GM12878 (cell line): ENCODE results near the gene OLFML3. TPM values are rescaled to one million over a fixed set of nuclear protein-coding genes. Genes with fewer than 3 reads are reported as not detected.

Experiments used
- ATAC-seq: fragments of 200-7000 bp; cut with Tn5 transposase; 3 replicates; pipeline ENCODE4 v1.9.1; 2020; ENCODE audit warnings: mild to moderate bottlenecking, moderate library complexity
- BruUV-seq: library from RNA; stranded (reverse); fragments of 400-500 nt; replicated peaks from 2 replicates; lab custom pipeline; 2021; lab: Mats Ljungman, UMichigan
- CTCF ChIA-PET: fragments of 300-600 bp; sonication (Branson Sonifier 250); formaldehyde crosslinking; extraction: SDS; loops from one replicate; lab custom pipeline; 2021; ENCODE audit warnings: inconsistent platforms; lab: Yijun Ruan, JAX
- POLR2A ChIA-PET: fragments of 350-600 bp; formaldehyde crosslinking; extraction: SDS; loops from one replicate; lab custom pipeline; 2021; ENCODE audit warnings: inconsistent platforms; lab: Charles Lee
- RAD21 ChIA-PET: fragments of 300-600 bp; sonication (Branson Sonifier 250); formaldehyde crosslinking; loops from one replicate; lab custom pipeline; 2023; ENCODE audit warnings: antibody characterized with exemption; ENCODE audit not compliant: unreplicated experiment; lab: Charles Lee
- SMC1A ChIA-PET: fragments of 300-600 bp; sonication (Branson Sonifier 250); formaldehyde crosslinking; loops from one replicate; lab custom pipeline; 2023; ENCODE audit not compliant: unreplicated experiment, uncharacterized antibody; lab: Charles Lee
- DNase-seq: peaks from one replicate; pipeline ENCODE4 v3.0.0-alpha.2; 2011; ENCODE audit warnings: low read depth, low spot score
- FAIRE-seq: peaks from 3 replicates; lab custom pipeline; 2011; peaks lifted over from hg19 to GRCh38; lab: Jason Lieb, UNC
- H2AFZ ChIP-seq: 2 replicates; pipeline ENCODE4 v1.6.0; 2011; ENCODE audit warnings: low read depth, low read length, control low read depth; ENCODE audit not compliant: control insufficient read depth
- H3K27ac ChIP-seq: 2 replicates; pipeline ENCODE4 v1.5.1; 2011; ENCODE audit warnings: control low read depth; ENCODE audit not compliant: control insufficient read depth, insufficient read depth
- H3K27me3 ChIP-seq, 2 experiments: replicated peaks in 1 of 2; 2 replicates each; pipeline versions ENCODE4 v1.6.0 to v1.6.1; 2011; ENCODE audit warnings: low read length in 1 of 2; ENCODE audit not compliant: control insufficient read depth in 2 of 2, insufficient read depth in 2 of 2
- H3K36me3 ChIP-seq, 2 experiments: 2 replicates each; pipeline ENCODE4 v1.5.1; 2011; ENCODE audit warnings: low read length in 1 of 2; ENCODE audit not compliant: control insufficient read depth in 2 of 2, insufficient read depth in 2 of 2
- H3K4me1 ChIP-seq: 2 replicates; pipeline ENCODE4 v1.6.1; 2011; ENCODE audit warnings: mild to moderate bottlenecking, low read length, moderate library complexity, mixed read lengths; ENCODE audit not compliant: control insufficient read depth, insufficient read depth
- H3K4me2 ChIP-seq: 2 replicates; pipeline ENCODE4 v1.6.0; 2011; ENCODE audit warnings: control low read depth; ENCODE audit not compliant: control insufficient read depth, insufficient read depth
- H3K4me3 ChIP-seq: fragments of 200-600 bp; sonication (generic); 2 replicates; pipeline ENCODE4 v1.5.1; 2016
- H3K79me2 ChIP-seq: 2 replicates; pipeline ENCODE4 v1.6.0; 2011; ENCODE audit warnings: low read length; ENCODE audit not compliant: control insufficient read depth, insufficient read depth
- H3K9ac ChIP-seq: 2 replicates; pipeline ENCODE4 v1.8.0; 2011; ENCODE audit warnings: low read length, control low read depth, mixed read lengths; ENCODE audit not compliant: control insufficient read depth, insufficient read depth
- H3K9me3 ChIP-seq: replicated peaks from 3 replicates; pipeline ENCODE4 v1.5.1; 2011; ENCODE audit warnings: mild to moderate bottlenecking, low read length; ENCODE audit not compliant: control insufficient read depth, insufficient read depth
- H4K20me1 ChIP-seq: 2 replicates; pipeline ENCODE4 v1.6.0; 2011; ENCODE audit not compliant: control insufficient read depth, insufficient read depth
- BHLHE40 ChIP-seq, 2 experiments: fragments of 450-650 bp in 1 of 2; IDR thresholded peaks; 2 replicates each; pipeline ENCODE4 v1.6.1; 2011 to 2017; ENCODE audit warnings: low read depth in 2 of 2, borderline replicate concordance in 1 of 2, improper control_type of control experiment in 1 of 2, low read length in 1 of 2, mild to moderate bottlenecking in 1 of 2
- BRCA1 ChIP-seq: IDR thresholded peaks from 2 replicates; pipeline ENCODE4 v1.6.1; 2011; ENCODE audit warnings: low read depth, low read length, improper control_type of control experiment
- EED ChIP-seq: sonication (generic); IDR thresholded peaks from 2 replicates; pipeline ENCODE4 v1.6.1; 2016; ENCODE audit warnings: antibody characterized with exemption, low read depth
- MEF2B ChIP-seq: fragments of 450-650 bp; IDR thresholded peaks from 2 replicates; pipeline ENCODE4 v1.6.1; 2018; ENCODE audit warnings: mild to moderate bottlenecking, moderate library complexity; ENCODE audit not compliant: partially characterized antibody, poor library complexity, severe bottlenecking
- MYB ChIP-seq: fragments of 150-350 bp; IDR thresholded peaks from 2 replicates; pipeline ENCODE4 v1.6.1; 2014; ENCODE audit warnings: mild to moderate bottlenecking, low read depth, low read length, borderline replicate concordance
- POLR2A ChIP-seq: IDR thresholded peaks from 2 replicates; pipeline ENCODE4 v1.6.1; 2011; ENCODE audit warnings: low read depth, mild to moderate bottlenecking, low read length
- POLR2AphosphoS2 ChIP-seq: IDR thresholded peaks from 2 replicates; pipeline ENCODE4 v1.6.1; 2011; ENCODE audit warnings: low read depth, mild to moderate bottlenecking, low read length, improper control_type of control experiment, moderate library complexity
- RFX5 ChIP-seq: IDR thresholded peaks from 2 replicates; pipeline ENCODE4 v1.6.1; 2011; ENCODE audit warnings: low read depth, low read length, improper control_type of control experiment
- SIN3A ChIP-seq: IDR thresholded peaks from 2 replicates; pipeline ENCODE4 v1.6.1; 2012; ENCODE audit warnings: low read depth, low read length, improper control_type of control experiment
- TCF12 ChIP-seq: IDR thresholded peaks from 2 replicates; pipeline ENCODE4 v1.6.1; 2011; ENCODE audit warnings: low read depth, mild to moderate bottlenecking, low read length
- ZNF622 ChIP-seq: fragments of 450-650 bp; IDR thresholded peaks from 2 replicates; pipeline ENCODE4 v1.6.1; 2017; ENCODE audit warnings: mild to moderate bottlenecking, inconsistent platforms
- WGBS: methylation state at CpG from one replicate; pipeline ENCODE4 v1.1.6; 2016; ENCODE audit warnings: low lambda C conversion rate; ENCODE audit not compliant: insufficient replicate concordance, insufficient coverage; ENCODE audit errors: missing lambda C conversion rate; 5-methylcytosine and 5-hydroxymethylcytosine counted together
- in situ Hi-C: fragments of 300-500 bp; cut with MboI; formaldehyde crosslinking; loops from 9 replicates; pipeline ENCODE4 v1.14.3; 2018; ENCODE audit warnings: mixed read lengths
- intact Hi-C: fragments of 100-400 bp; cut with micrococcal nuclease; formaldehyde crosslinking; loops from one replicate; pipeline ENCODE4 v1.14.2; 2022; ENCODE audit not compliant: unreplicated experiment
- polyA plus RNA-seq, 11 experiments: library from polyadenylated mRNA; depleted of rRNA in 4 of 11; unstranded in 6 of 11; stranded (reverse) in 5 of 11; fragments of >200 nt; fragmentation: Nextera tagmentation in 4 of 11; fragmentation: Illumina TruSeq in 1 of 11; extraction: Ambion mirVana in 4 of 11; extraction: Trizol in 1 of 11; gene quantifications; 1 replicate in 1 of 11; 2 replicates in 10 of 11; pipeline versions ENCODE4 v1.2.1 to v1.2.3, GENCODE V29; 2011 to 2016; ENCODE audit warnings: inconsistent platforms in 2 of 11, missing spikeins in 2 of 11, low read depth in 1 of 11
- total RNA-seq, 4 experiments: library from RNA; depleted of rRNA in 3 of 4; stranded (reverse); fragments of >200 nt in 3 of 4; fragmentation: Illumina TruSeq in 1 of 4; extraction: Trizol in 1 of 4; gene quantifications; 2 replicates each; pipeline versions ENCODE4 v1.2.1 to v1.2.3, GENCODE V29; 2013 to 2021
- TF ChIP-seq, protein P1 (sequence below): fragments of 450-650 bp; formaldehyde crosslinking; IDR thresholded peaks from 2 replicates; pipeline ENCODE4 v1.4.0; 2020; ENCODE audit warnings: mild to moderate bottlenecking, moderate library complexity

The OLFML3 gene
- total and polyA plus RNA-seq, 10 of the 15 experiments (the other 5 are each of a cell fraction or from before 2014, with no cell fraction given), result 0.03 TPM; not detected in 9

- WGBS, result 91% methylated on average over 4 of the region's 4 CpGs
- TF ChIP-seq ZNF622 (no peak), MYB (no peak), BHLHE40 (IDR thresholded peaks at IDR 0.05; ENCODE audit: borderline replicate concordance in 1 of 2, low read depth in 2 of 2, low read length in 1 of 2) (no peak), EED (no peak), POLR2AphosphoS2 (no peak), POLR2A (no peak), MEF2B (no peak), RFX5 (no peak), BRCA1 (no peak), TCF12 (no peak), SIN3A (no peak)
- TF ChIP-seq, protein P1, sequence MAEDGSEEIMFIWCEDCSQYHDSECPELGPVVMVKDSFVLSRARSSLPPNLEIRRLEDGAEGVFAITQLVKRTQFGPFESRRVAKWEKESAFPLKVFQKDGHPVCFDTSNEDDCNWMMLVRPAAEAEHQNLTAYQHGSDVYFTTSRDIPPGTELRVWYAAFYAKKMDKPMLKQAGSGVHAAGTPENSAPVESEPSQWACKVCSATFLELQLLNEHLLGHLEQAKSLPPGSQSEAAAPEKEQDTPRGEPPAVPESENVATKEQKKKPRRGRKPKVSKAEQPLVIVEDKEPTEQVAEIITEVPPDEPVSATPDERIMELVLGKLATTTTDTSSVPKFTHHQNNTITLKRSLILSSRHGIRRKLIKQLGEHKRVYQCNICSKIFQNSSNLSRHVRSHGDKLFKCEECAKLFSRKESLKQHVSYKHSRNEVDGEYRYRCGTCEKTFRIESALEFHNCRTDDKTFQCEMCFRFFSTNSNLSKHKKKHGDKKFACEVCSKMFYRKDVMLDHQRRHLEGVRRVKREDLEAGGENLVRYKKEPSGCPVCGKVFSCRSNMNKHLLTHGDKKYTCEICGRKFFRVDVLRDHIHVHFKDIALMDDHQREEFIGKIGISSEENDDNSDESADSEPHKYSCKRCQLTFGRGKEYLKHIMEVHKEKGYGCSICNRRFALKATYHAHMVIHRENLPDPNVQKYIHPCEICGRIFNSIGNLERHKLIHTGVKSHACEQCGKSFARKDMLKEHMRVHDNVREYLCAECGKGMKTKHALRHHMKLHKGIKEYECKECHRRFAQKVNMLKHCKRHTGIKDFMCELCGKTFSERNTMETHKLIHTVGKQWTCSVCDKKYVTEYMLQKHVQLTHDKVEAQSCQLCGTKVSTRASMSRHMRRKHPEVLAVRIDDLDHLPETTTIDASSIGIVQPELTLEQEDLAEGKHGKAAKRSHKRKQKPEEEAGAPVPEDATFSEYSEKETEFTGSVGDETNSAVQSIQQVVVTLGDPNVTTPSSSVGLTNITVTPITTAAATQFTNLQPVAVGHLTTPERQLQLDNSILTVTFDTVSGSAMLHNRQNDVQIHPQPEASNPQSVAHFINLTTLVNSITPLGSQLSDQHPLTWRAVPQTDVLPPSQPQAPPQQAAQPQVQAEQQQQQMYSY (CRISPR knock-in tag), result no peak
These were observed 13.4 kb upstream of the OLFML3 start for GRCh38 chr1:113965703-113966412.

More at GRCh38 chr1:113965703-113966412, 13.4 kb upstream of the OLFML3 start:
- Histone ChIP-seq H3K4me1 (no peaks in the 10 kb centered on the region), H4K20me1 (no peaks in the 10 kb centered on the region), H3K27me3 (no peaks in the 10 kb centered on the region), H3K4me2 (no peak overlapping the region), H3K36me3 (peaks cover 15 to 29% of the 10 kb centered on the region in 2 experiments), H3K9ac (no peak overlapping the region), H3K4me3 (no peak overlapping the region), H3K27ac (no peak overlapping the region), H3K79me2 (no peaks in the 10 kb centered on the region), H3K9me3 (no peaks in the 10 kb centered on the region), H2AFZ (no peak overlapping the region)
- DNase-seq (no peak), FAIRE-seq (no peak), ATAC-seq (no peak)
- ChIA-PET CTCF (interaction anchor here (0.9 to 1.3 kb wide), 3 partner anchors 11 to 129 kb away, joined by 3 to 4 read pairs (median 3); no protein-coding TSS in a partner anchor), RAD21 (no interaction called here), SMC1A (interaction anchor here (0.7 to 2.8 kb wide), 3 partner anchors 37 to 150 kb away, joined by 3 to 7 read pairs (median 6); partner anchors contain the start of gene HIPK1), POLR2A (interaction anchor here (2.4 kb wide), 1 partner anchor 36 kb away, joined by 5 read pairs; the partner anchor contains the start of gene HIPK1)
- in situ Hi-C loops, result no loop called here
- BruUV-seq, result no TSS peak
- intact Hi-C loops, result no loop called here
